COLO668 (cell line): ENCODE data around the gene NFIX.

Experiments used
- DNase-seq: peaks from one replicate; lab custom pipeline; 2025; ENCODE audit not compliant: unreplicated experiment; lab: John Stamatoyannopoulos, UW

Gene NFIX

GRCh38 chr19:13018035-13018914 lies 23.0 kb downstream of the NFIX start:
- DNase-seq: no peak

GRCh38 chr19:13019332-13019731 lies 24.1 kb downstream of the NFIX start:
- no peak for DNase-seq

- no peak for DNase-seq
Measured at GRCh38 chr19:13020002-13020414, 24.7 kb downstream of the NFIX start.

GRCh38 chr19:13022111-13022858 lies 27.0 kb downstream of the NFIX start:
- no peak for DNase-seq

GRCh38 chr19:13022859-13023636 lies 27.8 kb downstream of the NFIX start:
- DNase-seq: no peak

DNA sequence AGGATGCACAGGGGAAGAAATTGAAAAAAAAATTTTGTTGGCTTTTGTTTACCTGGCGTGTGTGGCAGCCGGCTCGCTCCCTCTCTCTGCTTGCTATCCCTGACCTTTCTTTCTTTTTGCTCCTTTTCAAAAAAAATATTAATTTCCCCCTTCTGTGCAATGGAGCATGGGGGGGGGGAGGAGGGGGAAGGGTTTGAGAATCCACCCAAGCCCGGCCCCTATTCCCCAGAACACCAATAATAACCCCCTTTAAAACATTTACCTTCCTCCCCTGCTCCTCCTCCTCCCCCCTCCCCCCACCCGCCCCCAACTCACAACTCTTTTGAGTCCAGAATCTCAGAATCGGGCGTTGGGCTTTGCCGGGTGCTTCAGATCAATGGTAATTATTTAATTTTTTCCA lies 28.4 kb downstream of the NFIX start:
- DNase-seq: no peak

- DNase-seq: peak; percentile 26
Measured at GRCh38 chr19:13024126-13024950, 29.1 kb downstream of the NFIX start.

DNA sequence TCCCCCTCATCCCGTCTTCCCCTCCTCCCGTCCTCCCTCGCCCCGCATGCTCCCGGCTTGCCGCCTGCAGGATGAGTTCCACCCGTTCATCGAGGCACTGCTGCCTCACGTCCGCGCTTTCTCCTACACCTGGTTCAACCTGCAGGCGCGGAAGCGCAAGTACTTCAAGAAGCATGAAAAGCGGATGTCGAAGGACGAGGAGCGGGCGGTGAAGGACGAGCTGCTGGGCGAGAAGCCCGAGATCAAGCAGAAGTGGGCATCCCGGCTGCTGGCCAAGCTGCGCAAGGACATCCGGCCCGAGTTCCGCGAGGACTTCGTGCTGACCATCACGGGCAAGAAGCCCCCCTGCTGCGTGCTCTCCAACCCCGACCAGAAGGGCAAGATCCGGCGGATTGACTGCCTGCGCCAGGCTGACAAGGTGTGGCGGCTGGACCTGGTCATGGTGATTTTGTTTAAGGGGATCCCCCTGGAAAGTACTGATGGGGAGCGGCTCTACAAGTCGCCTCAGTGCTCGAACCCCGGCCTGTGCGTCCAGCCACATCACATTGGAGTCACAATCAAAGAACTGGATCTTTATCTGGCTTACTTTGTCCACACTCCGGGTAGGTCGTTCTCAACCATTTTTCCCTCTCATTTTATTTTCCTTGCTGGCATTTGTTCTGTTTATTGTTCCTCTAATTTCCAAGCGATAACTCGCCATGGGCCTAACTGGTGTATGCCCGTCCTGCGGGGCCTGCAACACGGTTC lies 29.8 kb downstream of the NFIX start:
- peak; percentile 14 for DNase-seq

DNA sequence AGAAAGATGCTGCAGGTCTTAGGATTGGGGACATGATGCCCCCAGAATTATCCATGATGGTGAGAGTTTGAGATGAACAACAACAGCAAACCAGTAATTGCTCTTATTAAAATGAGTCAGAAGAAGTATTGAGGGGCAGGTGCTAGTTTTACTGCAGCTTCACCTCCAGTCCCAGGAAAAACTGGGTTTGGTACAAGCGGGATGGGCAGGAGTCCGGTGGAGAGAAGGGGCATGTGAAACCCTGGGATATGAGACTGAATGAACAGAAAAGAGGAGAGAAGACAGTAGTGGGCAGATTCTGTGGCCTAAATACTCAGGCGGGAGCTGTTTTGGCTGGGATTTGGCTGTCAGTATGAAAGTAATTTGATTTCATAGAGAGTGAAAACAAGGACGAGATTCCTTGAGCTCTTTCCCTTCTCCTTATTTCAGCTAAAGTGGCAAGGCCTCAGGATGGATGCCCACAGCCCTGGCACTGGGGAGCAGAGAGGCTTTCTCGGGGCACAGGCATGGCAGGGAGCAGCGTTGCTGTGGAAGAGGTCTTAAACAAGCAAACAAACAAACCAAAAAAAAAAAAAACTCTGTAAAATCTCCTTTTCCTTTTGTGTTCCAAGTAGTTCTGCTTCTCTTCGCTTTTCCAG lies 30.7 kb downstream of the NFIX start:
- peak; percentile 16 for DNase-seq

DNA sequence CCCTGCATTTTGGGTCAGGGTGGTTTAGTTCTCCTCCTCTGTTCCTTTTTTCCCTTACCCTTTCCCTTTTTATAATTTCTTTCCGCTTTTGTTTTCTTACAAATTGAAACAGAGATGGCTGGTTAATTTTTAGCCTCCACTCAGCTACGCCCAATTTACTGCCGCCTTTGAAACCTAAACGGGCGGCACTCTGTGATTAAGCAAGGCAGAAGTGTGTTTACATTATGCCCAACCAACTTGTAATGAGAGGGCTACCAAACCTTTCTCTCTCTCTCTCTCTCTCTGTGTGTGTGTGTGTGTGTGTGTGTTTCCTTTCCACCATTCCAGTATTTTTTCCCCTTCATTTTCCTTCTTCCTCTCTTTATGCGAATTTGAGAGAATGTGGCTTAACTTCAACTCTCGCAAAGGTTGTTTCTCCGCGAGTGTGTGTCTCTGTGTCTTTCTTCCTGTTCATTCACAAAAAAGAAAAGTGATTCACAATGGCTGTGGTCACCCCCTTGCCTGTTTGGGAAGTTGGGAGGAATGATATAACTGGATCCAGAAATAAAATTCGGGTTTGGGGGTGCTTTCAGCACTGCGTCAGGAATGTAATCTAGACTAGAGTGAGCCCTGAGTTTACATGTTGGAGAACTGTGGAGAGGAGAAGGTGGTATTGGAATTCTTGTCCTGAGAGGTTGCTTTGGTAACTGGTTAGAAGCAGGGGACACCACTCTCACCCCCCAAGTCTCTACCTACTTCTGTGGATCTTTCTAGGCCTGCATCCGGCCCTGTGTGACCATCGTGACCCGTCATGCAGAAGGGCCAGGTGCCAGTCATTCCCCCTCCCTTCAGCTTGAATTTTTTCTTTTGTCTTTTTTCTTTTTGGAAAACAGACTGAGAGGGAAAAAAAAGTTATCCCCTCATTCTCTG lies 31.4 kb downstream of the NFIX start:
- peak; percentile 55 for DNase-seq

GRCh38 chr19:13027557-13027956 lies 32.3 kb downstream of the NFIX start:
- no peak for DNase-seq

- DNase-seq: no peak
Measured at GRCh38 chr19:13028027-13028426, 32.8 kb downstream of the NFIX start.

GRCh38 chr19:13029301-13029880 lies 34.1 kb downstream of the NFIX start:
- DNase-seq: no peak

DNA sequence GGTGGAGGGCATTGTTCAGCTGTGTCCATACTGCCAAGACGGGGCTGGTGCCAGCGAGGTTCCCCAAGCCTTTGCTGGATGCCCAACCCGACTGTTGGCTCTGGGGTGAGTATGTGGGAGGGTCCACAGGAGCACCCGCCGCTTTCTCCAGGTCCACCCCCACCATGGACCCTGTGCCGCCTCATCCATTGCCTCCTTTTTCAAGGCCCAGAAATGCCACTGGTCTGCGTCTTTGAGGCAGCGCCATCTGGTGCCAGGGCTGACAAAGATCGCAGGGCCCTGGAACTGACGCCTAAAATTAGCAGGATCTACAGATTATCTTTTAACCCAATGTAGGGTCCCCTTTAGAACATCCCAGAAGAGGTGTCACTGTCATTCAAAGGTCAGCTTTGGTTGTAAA lies 34.6 kb downstream of the NFIX start:
- DNase-seq: peak; percentile 21

GRCh38 chr19:13031917-13032623 lies 36.8 kb downstream of the NFIX start:
- peak; percentile 46 for DNase-seq

- no peak for DNase-seq
Measured at GRCh38 chr19:13032837-13033236, 37.6 kb downstream of the NFIX start.

GRCh38 chr19:13033244-13033643 lies 38.0 kb downstream of the NFIX start:
- DNase-seq: no peak
